ENCODE data around the gene KPNB1. TPM values are rescaled to one million over a fixed set of nuclear protein-coding genes. Genes with fewer than 3 reads are reported as not detected.

KPNB1 gene
- total and polyA plus RNA-seq, 2 of the 4 experiments (the other 2 are of a cell fraction): 206 to 1,082 TPM

DNA sequence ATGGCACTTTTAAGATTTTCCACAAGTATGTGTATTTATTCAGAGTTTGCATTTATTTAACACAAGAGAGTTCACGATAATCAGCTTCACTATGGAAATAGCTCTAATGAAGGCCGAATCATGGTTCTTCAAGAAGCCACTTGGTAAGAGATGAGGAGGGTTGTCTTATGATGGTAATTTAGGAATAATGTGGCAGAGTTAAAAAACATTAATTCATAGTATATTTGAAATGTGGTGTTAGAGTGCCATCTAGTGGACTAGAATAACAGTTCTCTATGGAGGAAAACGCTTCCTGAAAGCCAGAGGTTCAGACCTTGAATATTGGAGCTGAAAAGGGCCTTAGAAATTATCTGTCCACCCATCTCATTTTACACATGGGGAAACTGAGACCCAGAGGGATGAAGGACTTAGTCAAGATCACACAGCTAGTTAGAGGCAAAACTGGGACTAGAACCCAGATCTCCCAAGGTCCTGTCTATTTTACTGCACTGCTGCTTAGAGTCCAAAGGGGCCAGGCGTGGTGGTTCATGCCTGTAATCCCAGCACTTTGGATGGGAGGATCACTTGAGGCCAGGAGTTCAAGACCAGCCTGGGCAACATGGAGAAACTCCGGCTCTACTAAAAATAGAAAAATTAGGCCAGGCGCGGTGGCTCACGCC, 33.8 kb upstream of the KPNB1 start:
- intact Hi-C loops (cut with micrococcal nuclease) (loop anchor here (2.0 to 10.0 kb wide), 5 partner anchors 81 to 441 kb away; partner anchors contain the start of gene NPEPPS), dilution Hi-C loops (cut with HindIII; ENCODE audit: low sequenced_read_pairs, unreplicated experiment) (no loop called here), in situ Hi-C loops (cut with MboI; ENCODE audit: low sequenced_read_pairs) (loop anchor here (10.0 to 25.0 kb wide), 3 partner anchors 121 to 454 kb away; no protein-coding TSS in a partner anchor)
- Histone ChIP-seq H3K27ac (ENCODE audit: insufficient read depth, low read length) (no peak overlapping the region; the same call in 1 of the 2 replicates), H2AK5ac (ENCODE audit: low read depth, low read length) (0 out of 2 replicates have a peak overlapping the region, but pooled peaks have one; percentile 80), H3K27me3 (ENCODE audit: control insufficient read depth, insufficient read depth, low read length) (no peaks in the 10 kb centered on the region), H2AK9ac (replicated peaks; ENCODE audit: low read depth, low read length, poor library complexity) (no peak overlapping the region), H2BK20ac (ENCODE audit: low read depth, low read length) (no peak overlapping the region), H3K4me1 (ENCODE audit: control insufficient read depth, insufficient read depth, low read length) (peaks cover 11% of the 10 kb centered on the region), H3K9ac (ENCODE audit: low read depth, low read length) (no peak overlapping the region), H4K5ac (ENCODE audit: low read depth, low read length) (no peak overlapping the region), H3K9me1 (ENCODE audit: insufficient read depth, low read length) (peaks cover 6% of the 10 kb centered on the region; the same call in 1 of the 2 replicates), H2BK5ac (ENCODE audit: low read depth, low read length, poor library complexity, severe bottlenecking) (peak overlapping the region; percentile 60), H3K23ac (ENCODE audit: low read depth, low read length) (no peak overlapping the region), H3K4me3 (ENCODE audit: insufficient read depth, low read depth, low read length) (no peak overlapping the region), H4K8ac (ENCODE audit: low read depth in 2 of 2, low read length in 2 of 2) (no peak overlapping the region), H4K91ac (ENCODE audit: insufficient read depth, low read depth, low read length) (no peak overlapping the region), H3K36me3 (ENCODE audit: control insufficient read depth, insufficient read depth, low read length) (peaks cover 25% of the 10 kb centered on the region), H4K20me1 (ENCODE audit: insufficient read depth, low read length) (no peaks in the 10 kb centered on the region), H3K4ac (ENCODE audit: low read depth, low read length) (no peak overlapping the region), H3K9me3 (ENCODE audit: control insufficient read depth, insufficient read depth, low read length) (no peaks in the 10 kb centered on the region), H3K14ac (replicated peaks; ENCODE audit: low read depth, low read length) (no peak overlapping the region), H3K56ac (ENCODE audit: extremely low read depth, insufficient read depth, low read length) (no peak overlapping the region), H2BK15ac (ENCODE audit: low read depth, low read length) (0 out of 3 replicates have a peak overlapping the region, but pooled peaks have one; percentile 15), H3K18ac (ENCODE audit: low read depth, low read length) (no peak overlapping the region), H3K4me2 (ENCODE audit: low read depth, low read length) (no peak overlapping the region), H3K79me1 (ENCODE audit: low read depth in 1 of 2, low read length in 2 of 2) (peaks cover 17 to 20% of the 10 kb centered on the region in 2 experiments), H2AFZ (replicated peaks; ENCODE audit: low read length, poor library complexity) (no peak overlapping the region), H2BK120ac (ENCODE audit: low read depth, low read length) (no peak overlapping the region)
- peak; percentile 62 for DNase-seq
- peak; percentile 58 for ATAC-seq (ENCODE audit: low read depth)
- ChIA-PET CTCF (interaction anchor here (0.6 to 2.0 kb wide), 6 partner anchors 8 to 394 kb away, joined by 3 to 9 read pairs (median 5); no protein-coding TSS in a partner anchor), POLR2A (ENCODE audit: unreplicated experiment) (no interaction called here)
- no TSS peak for BruUV-seq (replicated peaks)
- no CpG with 5 or more reads among the region's 8 CpGs for WGBS, 2 experiments (ENCODE audit: extremely low coverage in 2 of 2, insufficient read length in 1 of 2)
- TF ChIP-seq, protein P1, sequence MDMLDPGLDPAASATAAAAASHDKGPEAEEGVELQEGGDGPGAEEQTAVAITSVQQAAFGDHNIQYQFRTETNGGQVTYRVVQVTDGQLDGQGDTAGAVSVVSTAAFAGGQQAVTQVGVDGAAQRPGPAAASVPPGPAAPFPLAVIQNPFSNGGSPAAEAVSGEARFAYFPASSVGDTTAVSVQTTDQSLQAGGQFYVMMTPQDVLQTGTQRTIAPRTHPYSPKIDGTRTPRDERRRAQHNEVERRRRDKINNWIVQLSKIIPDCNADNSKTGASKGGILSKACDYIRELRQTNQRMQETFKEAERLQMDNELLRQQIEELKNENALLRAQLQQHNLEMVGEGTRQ (IDR thresholded peaks at IDR 0.05; ENCODE audit: low read depth, low read length): no peak
- no peak for TF ChIP-seq BHLHE40 (IDR thresholded peaks at IDR 0.05; ENCODE audit: low read depth, low read length)
- no peak for TF ChIP-seq NFE2L2 (IDR thresholded peaks at IDR 0.05; ENCODE audit: low read depth, low read length)
- TF ChIP-seq POLR2A (IDR thresholded peaks at IDR 0.05; ENCODE audit: low read depth, low read length): no peak
- no peak for TF ChIP-seq RFX5 (IDR thresholded peaks at IDR 0.05; ENCODE audit: low read depth, low read length)
- TF ChIP-seq SMC3 (IDR thresholded peaks at IDR 0.05; ENCODE audit: low read depth, low read length): peak; percentile 60; the same call in 1 of the 2 replicates
- TF ChIP-seq, protein P2, sequence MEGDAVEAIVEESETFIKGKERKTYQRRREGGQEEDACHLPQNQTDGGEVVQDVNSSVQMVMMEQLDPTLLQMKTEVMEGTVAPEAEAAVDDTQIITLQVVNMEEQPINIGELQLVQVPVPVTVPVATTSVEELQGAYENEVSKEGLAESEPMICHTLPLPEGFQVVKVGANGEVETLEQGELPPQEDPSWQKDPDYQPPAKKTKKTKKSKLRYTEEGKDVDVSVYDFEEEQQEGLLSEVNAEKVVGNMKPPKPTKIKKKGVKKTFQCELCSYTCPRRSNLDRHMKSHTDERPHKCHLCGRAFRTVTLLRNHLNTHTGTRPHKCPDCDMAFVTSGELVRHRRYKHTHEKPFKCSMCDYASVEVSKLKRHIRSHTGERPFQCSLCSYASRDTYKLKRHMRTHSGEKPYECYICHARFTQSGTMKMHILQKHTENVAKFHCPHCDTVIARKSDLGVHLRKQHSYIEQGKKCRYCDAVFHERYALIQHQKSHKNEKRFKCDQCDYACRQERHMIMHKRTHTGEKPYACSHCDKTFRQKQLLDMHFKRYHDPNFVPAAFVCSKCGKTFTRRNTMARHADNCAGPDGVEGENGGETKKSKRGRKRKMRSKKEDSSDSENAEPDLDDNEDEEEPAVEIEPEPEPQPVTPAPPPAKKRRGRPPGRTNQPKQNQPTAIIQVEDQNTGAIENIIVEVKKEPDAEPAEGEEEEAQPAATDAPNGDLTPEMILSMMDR (conservative IDR thresholded peaks at IDR 0.05; ENCODE audit: low read depth, low read length): peak; percentile 71
- TF ChIP-seq RAD21 (IDR thresholded peaks at IDR 0.05; ENCODE audit: low read length): peak; percentile 61
- no peak for TF ChIP-seq MXI1 (IDR thresholded peaks at IDR 0.05; ENCODE audit: borderline replicate concordance, low read depth, low read length)
- TF ChIP-seq RCOR1 (IDR thresholded peaks at IDR 0.05; ENCODE audit: insufficient replicate concordance, low read length): no peak
- TF ChIP-seq CEBPB (IDR thresholded peaks at IDR 0.05; ENCODE audit: low read depth, low read length): no peak

Data from IMR-90 (cell line).